Astrocyte (in vitro differentiated cells and primary cell): ENCODE results near the gene IKBKE.

ENCODE experiments used
- EZH2 ChIP-seq: IDR thresholded peaks from 2 replicates; pipeline ENCODE4 v1.6.1; 2012; ENCODE audit warnings: mild to moderate bottlenecking, low read length, inconsistent platforms; ENCODE audit not compliant: insufficient read depth
- TF ChIP-seq, protein P1 (sequence below): IDR thresholded peaks from 2 replicates; pipeline ENCODE4 v1.5.1; 2011; ENCODE audit warnings: low read depth, mild to moderate bottlenecking, inconsistent platforms, low read length, moderate library complexity; ENCODE audit not compliant: insufficient read depth

DNA sequence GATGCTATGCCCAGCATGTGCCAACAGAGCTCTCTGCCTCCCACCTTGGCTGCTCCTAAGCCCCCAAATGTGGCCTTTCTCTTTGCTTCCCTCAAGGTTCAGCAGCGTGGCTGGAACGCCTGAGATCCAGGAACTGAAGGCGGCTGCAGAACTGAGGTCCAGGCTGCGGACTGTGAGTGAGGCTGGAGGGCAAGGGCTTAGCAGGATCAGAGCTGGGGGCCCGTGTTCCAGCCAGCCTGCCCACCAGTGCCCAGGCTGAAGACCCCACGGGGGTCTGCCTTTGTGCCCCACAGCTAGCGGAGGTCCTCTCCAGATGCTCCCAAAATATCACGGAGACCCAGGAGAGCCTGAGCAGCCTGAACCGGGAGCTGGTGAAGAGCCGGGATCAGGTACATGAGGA is 14.6 kb downstream of the IKBKE start:
- TF ChIP-seq, protein P1, sequence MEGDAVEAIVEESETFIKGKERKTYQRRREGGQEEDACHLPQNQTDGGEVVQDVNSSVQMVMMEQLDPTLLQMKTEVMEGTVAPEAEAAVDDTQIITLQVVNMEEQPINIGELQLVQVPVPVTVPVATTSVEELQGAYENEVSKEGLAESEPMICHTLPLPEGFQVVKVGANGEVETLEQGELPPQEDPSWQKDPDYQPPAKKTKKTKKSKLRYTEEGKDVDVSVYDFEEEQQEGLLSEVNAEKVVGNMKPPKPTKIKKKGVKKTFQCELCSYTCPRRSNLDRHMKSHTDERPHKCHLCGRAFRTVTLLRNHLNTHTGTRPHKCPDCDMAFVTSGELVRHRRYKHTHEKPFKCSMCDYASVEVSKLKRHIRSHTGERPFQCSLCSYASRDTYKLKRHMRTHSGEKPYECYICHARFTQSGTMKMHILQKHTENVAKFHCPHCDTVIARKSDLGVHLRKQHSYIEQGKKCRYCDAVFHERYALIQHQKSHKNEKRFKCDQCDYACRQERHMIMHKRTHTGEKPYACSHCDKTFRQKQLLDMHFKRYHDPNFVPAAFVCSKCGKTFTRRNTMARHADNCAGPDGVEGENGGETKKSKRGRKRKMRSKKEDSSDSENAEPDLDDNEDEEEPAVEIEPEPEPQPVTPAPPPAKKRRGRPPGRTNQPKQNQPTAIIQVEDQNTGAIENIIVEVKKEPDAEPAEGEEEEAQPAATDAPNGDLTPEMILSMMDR = no peak
- no peak for TF ChIP-seq EZH2
